ENCODE measurements around the gene MSI2. TPM values are rescaled to one million over a fixed set of nuclear protein-coding genes. Genes with fewer than 3 reads are reported as not detected.

Gene MSI2
- total RNA-seq, 4 donors from 2014 or later: 19.7 to 35.8 (median 22.4) TPM

- H3K4me1 ChIP-seq: no peaks in the 10 kb centered on the region
- TF ChIP-seq POLR2A (IDR thresholded peaks at IDR 0.05): no peak
- no peak for TF ChIP-seq CTCF (IDR thresholded peaks at IDR 0.05)
- no peak for TF ChIP-seq EP300 (IDR thresholded peaks at IDR 0.05)
- TF ChIP-seq POLR2AphosphoS5 (IDR thresholded peaks at IDR 0.05): no peak
- no peaks in the 10 kb centered on the region for H3K9me3 ChIP-seq
- no peaks in the 10 kb centered on the region for H3K36me3 ChIP-seq
- H3K27me3 ChIP-seq: no peaks in the 10 kb centered on the region
- no peak overlapping the region for H3K27ac ChIP-seq
- DNase-seq (ENCODE audit: low spot score in 2 of 2): no peak
- H3K4me3 ChIP-seq: no peak overlapping the region
- whole genome bisulfite sequencing: 95% methylated on average over 13 of the region's 13 CpGs
Observed at GRCh38 chr17:57324060-57324459, 67.7 kb downstream of the MSI2 start.

- Histone ChIP-seq H3K9me3 (no peaks in the 10 kb centered on the region), H3K4me3 (no peak overlapping the region), H3K27ac (no peak overlapping the region), H3K36me3 (no peaks in the 10 kb centered on the region), H3K4me1 (no peaks in the 10 kb centered on the region), H3K27me3 (no peaks in the 10 kb centered on the region)
- TF ChIP-seq CTCF (IDR thresholded peaks at IDR 0.05) (no peak), EP300 (IDR thresholded peaks at IDR 0.05) (no peak), POLR2A (IDR thresholded peaks at IDR 0.05) (no peak), POLR2AphosphoS5 (IDR thresholded peaks at IDR 0.05) (no peak)
- DNase-seq (ENCODE audit: low spot score in 2 of 2): no peak
Observed at GRCh38 chr17:57324631-57325030, 68.3 kb downstream of the MSI2 start.

GRCh38 chr17:57326336-57326735 lies 70.0 kb downstream of the MSI2 start:
- DNase-seq (ENCODE audit: low spot score in 2 of 2): no peak
- no peak for TF ChIP-seq EP300 (IDR thresholded peaks at IDR 0.05)
- no peak for TF ChIP-seq CTCF (IDR thresholded peaks at IDR 0.05)
- no peak for TF ChIP-seq POLR2AphosphoS5 (IDR thresholded peaks at IDR 0.05)
- TF ChIP-seq POLR2A (IDR thresholded peaks at IDR 0.05): no peak
- Histone ChIP-seq H3K9me3 (no peaks in the 10 kb centered on the region), H3K4me3 (no peak overlapping the region), H3K36me3 (no peaks in the 10 kb centered on the region), H3K27me3 (no peaks in the 10 kb centered on the region), H3K4me1 (no peaks in the 10 kb centered on the region), H3K27ac (no peak overlapping the region)
- 59% methylated on average over 2 of the region's 2 CpGs for WGBS

- H3K9me3 ChIP-seq: no peaks in the 10 kb centered on the region
- H3K4me1 ChIP-seq: no peaks in the 10 kb centered on the region
- no peaks in the 10 kb centered on the region for H3K36me3 ChIP-seq
- H3K4me3 ChIP-seq: no peak overlapping the region
- 85% methylated on average over 5 of the region's 5 CpGs for WGBS
- no peak overlapping the region for H3K27ac ChIP-seq
- no peaks in the 10 kb centered on the region for H3K27me3 ChIP-seq
- TF ChIP-seq POLR2A (IDR thresholded peaks at IDR 0.05) (no peak), POLR2AphosphoS5 (IDR thresholded peaks at IDR 0.05) (no peak), CTCF (IDR thresholded peaks at IDR 0.05) (no peak), EP300 (IDR thresholded peaks at IDR 0.05) (no peak)
- no peak for DNase-seq (ENCODE audit: low spot score in 2 of 2)
Observed at GRCh38 chr17:57326764-57327163, 70.4 kb downstream of the MSI2 start.

GRCh38 chr17:57327176-57327970 lies 71.0 kb downstream of the MSI2 start:
- Histone ChIP-seq H3K36me3 (no peaks in the 10 kb centered on the region), H3K4me3 (no peak overlapping the region), H3K9me3 (no peaks in the 10 kb centered on the region), H3K4me1 (no peaks in the 10 kb centered on the region), H3K27me3 (no peaks in the 10 kb centered on the region), H3K27ac (no peak overlapping the region)
- TF ChIP-seq POLR2A (IDR thresholded peaks at IDR 0.05): no peak
- no peak for TF ChIP-seq CTCF (IDR thresholded peaks at IDR 0.05)
- TF ChIP-seq POLR2AphosphoS5 (IDR thresholded peaks at IDR 0.05): no peak
- WGBS: 88% methylated on average over 6 of the region's 6 CpGs
- DNase-seq (ENCODE audit: low spot score in 2 of 2): no peak

Data from suprapubic skin (tissue), 4 donors.